Fibroblast of villous mesenchyme (primary cell): ENCODE measurements around the gene PPP1R12C. TPM values are rescaled to one million over a fixed set of nuclear protein-coding genes. Genes with fewer than 3 reads are reported as not detected.

Experiments used
- DNase-seq: peaks from one replicate; pipeline ENCODE4 v3.0.0-alpha.2; 2010; ENCODE audit warnings: low read depth
- H3K4me3 ChIP-seq: 2 replicates; pipeline ENCODE4 v1.5.1; 2011; ENCODE audit warnings: low read depth, mild to moderate bottlenecking, low read length
- CTCF ChIP-seq: IDR thresholded peaks from 2 replicates; pipeline ENCODE4 v1.5.1; 2012; ENCODE audit warnings: low read depth, mild to moderate bottlenecking, low read length; ENCODE audit not compliant: insufficient read depth
- total RNA-seq: library from RNA; depleted of rRNA; stranded (reverse); fragments of >200 nt; gene quantifications from 2 replicates; pipeline ENCODE4 v1.2.3, GENCODE V29; 2012

The PPP1R12C gene
- total RNA-seq, 1 donor = 49.7 TPM

DNA sequence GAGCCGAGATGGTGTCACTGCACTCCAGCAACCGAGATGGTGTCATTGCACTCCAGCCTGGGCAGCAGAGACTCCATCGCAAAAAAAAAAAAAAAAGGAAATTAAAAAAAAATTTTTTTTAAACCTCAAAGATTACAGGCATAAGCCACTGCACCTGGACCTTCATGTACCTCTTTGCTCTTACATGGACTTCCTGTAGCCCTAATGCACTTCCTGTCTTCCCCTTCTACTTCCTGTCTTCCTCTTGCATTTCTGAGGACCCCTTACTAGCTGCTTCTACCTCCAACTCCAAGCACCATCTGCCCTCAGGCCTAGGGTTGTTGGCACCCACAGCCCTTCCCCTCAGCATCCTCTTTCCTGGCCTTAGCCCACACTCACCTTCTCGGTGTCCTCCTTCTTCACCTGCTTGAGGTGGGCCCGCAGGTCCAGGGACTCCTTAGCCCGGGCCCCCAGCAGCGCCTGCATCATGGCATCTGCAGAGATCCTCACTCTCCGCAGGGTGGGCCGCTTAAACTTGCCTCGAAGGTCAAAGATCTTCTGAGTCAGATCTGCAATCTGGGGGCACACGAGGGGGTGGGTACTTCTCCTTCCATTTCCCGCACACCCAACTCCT lies 36.3 kb upstream of the PPP1R12C start:
- DNase-seq = no peak
- TF ChIP-seq CTCF = no peak
- H3K4me3 ChIP-seq = no peak overlapping the region

- no peak overlapping the region for H3K4me3 ChIP-seq
- TF ChIP-seq CTCF = no peak
- no peak for DNase-seq
Observed at GRCh38 chr19:55152017-55152416, 34.6 kb upstream of the PPP1R12C start.

DNA sequence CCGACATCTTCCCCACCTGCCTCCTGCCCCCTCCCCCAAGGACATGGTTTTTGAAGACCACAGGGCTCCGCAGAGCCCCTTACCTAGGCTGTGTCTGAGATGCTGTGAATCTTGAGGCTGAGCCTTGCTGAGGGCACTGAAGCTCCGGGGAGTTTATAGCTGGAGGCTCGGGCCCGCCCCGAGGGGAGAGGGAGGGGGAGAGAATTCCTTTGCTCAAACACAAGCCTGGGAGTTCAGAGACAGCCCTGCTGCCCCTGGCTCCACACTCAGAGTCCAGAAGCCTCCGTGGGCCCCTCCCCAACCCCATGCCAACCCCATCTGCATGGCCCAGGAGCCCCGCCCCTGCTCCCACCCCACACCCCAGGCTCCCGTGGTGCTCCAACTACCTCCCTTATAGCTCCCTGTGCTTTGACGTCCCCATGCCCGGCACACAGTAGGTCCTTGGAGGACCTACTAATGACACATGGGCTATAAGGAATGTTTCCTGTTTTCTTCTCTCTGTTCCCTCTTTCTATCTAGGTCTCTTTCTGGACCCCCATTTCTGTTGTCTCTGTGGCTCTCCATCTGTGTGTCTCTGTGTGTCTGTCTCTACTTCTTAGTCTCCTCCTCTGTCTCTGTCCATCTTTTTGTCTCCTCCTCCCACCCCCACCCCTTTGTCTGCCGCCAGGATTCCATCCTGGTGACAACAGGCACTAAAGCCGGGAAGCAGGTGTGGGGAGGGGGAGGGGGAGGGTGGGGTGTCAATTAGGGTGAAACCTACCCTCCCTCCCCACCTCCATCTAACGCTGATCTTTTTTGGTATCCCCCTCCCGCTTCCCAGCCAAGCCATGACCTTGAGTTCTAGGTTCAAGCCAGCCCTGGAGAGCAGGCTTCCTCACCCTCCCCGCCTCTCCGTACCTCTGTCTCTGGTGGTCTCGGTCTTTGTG lies 31.9 kb upstream of the PPP1R12C start, which contains the start of gene TNNT1:
Gene TNNT1, minus strand, starts transcription at position 129 of the 926 bp plus-strand sequence. CDS start 2,049 bp downstream, outside the sequence.
- TF ChIP-seq CTCF = no peak
- H3K4me3 ChIP-seq = no peak within 1 kb of the TSS
- no peak for DNase-seq

DNA sequence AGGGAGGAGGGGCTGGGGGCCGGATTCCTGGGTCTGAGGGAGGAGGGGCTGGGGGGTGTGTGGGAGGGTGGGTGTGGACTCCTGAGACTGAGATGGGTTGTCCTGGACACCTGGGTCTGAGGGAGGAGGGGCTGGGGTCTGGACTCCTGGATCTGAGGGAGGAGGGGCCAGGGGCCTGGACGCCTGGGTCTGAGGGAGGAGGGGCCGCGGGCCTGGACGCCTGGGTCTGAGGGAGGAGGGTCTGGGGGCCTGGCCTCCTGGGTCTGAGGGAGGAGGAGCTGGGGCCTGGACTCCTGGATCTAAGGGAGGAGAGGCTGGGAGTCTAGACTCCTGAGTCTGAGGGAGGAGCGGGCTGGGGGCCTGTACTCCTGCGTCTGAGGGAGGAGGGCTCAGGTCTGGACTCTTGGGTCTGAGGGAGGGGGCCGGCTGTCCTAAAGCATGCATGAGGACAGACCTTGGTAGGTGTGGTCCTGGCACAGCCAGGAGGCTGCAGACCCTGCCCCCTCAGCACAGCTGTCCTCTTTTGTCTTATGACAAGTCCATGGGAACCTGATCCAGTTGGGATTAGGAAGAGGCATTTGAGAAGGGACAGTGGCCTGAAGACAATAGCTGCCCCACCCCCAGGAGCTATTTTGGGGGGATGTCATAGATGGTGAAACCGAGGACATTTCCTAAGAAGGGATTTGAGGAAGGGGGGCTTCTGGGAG lies 30.3 kb upstream of the PPP1R12C start:
- no peak overlapping the region for H3K4me3 ChIP-seq
- TF ChIP-seq CTCF = no peak
- no peak for DNase-seq

DNA sequence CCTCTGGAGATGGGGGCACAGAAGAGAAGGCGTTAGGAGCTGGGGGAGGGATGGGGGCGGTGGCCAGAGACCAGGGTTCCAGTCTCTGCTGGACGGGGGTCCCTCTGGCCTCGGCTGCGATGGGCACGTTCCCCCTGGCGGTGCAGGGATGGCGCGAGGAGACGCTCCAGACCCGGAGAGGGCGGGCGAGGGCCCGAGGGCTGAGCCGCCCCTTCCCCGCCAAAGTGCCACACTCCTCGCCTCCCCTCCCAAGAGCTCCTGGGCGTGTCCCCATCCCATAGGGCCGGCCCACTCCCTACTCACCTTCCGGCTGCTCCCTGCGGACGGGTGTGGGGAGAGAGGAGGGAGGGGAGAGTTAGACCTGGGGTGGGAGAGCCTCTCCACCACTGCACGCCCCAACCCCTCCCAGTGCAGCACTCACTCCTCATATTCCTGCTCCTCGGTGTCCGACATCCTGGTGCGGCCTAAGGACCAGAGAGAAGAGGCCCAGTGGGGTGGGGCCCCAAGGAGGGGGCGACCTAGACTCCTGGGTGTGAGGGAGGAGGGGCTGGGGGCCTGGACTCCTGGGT lies 29.4 kb upstream of the PPP1R12C start:
- no peak for TF ChIP-seq CTCF
- peak overlapping the region; percentile 9 for H3K4me3 ChIP-seq
- no peak for DNase-seq

GRCh38 chr19:55146078-55146704 lies 28.8 kb upstream of the PPP1R12C start:
- peak; percentile 48 for TF ChIP-seq CTCF
- H3K4me3 ChIP-seq = no peak overlapping the region
- DNase-seq = no peak
